ENCODE results near the gene GPATCH2L.

The GPATCH2L gene

GRCh38 chr14:76257842-76258397, 106.2 kb downstream of the GPATCH2L start:
- DNase-seq: no peak

- no peak for DNase-seq
Measured at GRCh38 chr14:76259029-76259735, 107.5 kb downstream of the GPATCH2L start.

GRCh38 chr14:76260749-76261148, 109.0 kb downstream of the GPATCH2L start:
- DNase-seq: no peak

DNA sequence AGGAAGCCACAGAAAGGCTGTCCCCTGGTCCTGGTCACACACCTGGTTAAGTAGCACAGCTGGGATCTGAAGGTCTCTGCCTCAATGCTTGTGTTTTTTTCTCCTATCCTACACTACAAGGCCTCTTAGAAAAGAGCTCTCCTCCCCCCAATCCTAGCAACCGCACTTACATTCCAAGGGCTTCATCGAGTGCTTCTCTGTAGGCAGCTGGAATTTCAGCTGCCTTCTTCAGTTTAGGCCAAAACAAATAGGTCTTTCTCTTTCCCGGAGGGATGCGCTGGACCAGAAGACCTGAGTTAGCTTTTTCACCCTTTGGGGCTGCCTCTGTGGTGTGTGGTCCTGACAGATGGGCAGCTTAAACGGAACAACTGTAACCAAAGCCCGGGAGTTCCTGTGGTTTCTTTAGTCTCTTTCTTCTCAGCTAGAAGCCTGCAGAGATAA, 109.7 kb downstream of the GPATCH2L start:
- no peak for DNase-seq

- no peak for DNase-seq
Measured at GRCh38 chr14:76262641-76263040, 110.9 kb downstream of the GPATCH2L start.
